M059J (cell line): Measurements from ENCODE around the gene PTPRN2. TPM values are rescaled to one million over a fixed set of nuclear protein-coding genes. Genes with fewer than 3 reads are reported as not detected.

Source experiments
- DNase-seq: peaks from one replicate; pipeline ENCODE4 v3.0.0-alpha.2; 2012; ENCODE audit warnings: low read depth
- total RNA-seq: library from RNA; depleted of rRNA; stranded (reverse); fragments of >200 nt; shearing (Covaris generic); gene quantifications from 2 replicates; pipeline ENCODE4 v1.2.3, GENCODE V29; 2014

The PTPRN2 gene
- total RNA-seq, 1 experiment from 2014 or later, result 2.3 TPM

DNA sequence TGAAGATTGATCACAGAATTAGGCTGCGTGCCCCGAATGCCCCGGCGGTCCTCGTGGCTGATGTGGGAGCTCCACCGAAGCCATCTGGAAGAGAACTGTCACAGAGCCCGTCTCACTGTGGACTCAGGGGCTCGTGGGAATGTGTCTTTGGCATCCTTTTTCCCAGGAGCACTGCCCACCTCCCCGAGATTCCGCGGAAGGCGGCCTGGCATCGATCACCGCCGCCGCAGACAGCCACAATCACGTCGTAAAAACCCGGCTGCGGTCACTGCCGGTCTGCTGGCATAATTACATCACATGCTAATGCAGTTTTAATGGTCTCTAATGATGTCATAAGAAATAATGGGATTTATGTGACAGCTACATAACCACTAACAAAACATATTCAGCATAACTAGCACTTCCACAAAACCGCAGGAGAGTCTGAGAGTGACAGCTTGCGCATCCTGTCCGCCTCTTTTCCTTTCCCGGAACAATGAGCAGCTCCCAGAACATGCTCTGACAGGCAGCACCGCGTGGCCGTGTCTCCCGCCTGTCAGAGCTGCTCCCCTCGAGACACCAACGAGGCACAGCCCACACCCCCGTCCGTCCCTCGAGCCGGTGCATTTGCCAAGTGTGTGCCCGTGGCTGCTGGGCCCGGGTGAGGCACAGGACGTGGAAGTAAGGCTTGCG is 490.0 kb downstream of the PTPRN2 start:
- DNase-seq, result no peak

GRCh38 chr7:158097106-158097452 is 490.5 kb downstream of the PTPRN2 start:
- DNase-seq, result no peak

- no peak for DNase-seq
These were observed 491.0 kb downstream of the PTPRN2 start for GRCh38 chr7:158096582-158096981.

GRCh38 chr7:158094671-158095226 is 492.9 kb downstream of the PTPRN2 start:
- no peak for DNase-seq

GRCh38 chr7:158094046-158094445 is 493.6 kb downstream of the PTPRN2 start:
- DNase-seq, result no peak

DNA sequence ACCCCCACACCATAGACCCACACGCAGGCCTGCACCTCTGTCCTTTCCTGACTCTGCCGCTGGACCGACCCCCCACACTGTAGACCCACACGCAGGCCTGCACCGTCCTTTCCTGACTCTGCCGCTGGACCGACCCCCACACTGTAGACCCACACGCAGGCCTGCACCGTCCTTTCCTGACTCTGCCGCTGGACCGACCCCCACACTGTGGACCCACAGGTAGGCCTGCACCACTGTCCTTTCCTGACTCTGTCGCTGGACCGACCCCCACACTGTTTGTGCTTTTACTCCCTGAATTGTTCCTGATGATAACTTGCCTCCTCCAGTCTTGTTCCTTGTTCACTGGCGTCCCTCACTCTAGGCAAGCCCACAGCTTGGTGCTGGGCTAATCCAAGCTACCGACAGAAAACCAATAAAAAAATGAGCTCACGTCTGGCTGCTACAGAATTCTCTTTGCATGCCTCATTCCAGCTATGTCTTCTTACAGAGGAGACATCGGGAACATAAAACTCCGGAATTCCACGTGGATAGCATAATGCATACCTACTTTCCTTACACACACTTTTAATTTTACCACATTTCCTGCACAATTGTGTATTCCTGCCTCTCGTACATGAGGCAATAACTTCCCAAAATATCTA is 494.3 kb downstream of the PTPRN2 start:
- no peak for DNase-seq

DNA sequence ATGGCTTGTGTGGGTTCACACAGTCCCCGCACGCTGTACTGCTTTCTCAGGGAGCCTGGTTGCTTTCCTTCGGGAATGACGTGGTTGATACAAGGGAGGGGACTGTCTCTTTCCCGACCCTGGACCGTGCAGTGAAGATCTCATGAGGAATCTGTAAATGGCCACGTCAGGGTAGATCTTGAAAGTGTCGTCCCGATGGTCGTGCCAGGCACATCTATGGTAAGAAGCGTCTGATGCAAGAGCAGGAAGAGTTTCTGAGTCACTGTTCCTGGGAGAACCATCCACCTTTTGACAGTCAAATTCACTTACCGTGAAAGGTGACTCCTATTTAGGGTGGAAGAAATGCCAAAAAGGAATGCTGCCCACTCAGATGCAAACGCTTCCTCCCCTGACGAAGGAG is 500.4 kb downstream of the PTPRN2 start:
- DNase-seq, result no peak

GRCh38 chr7:158085741-158086695 is 501.6 kb downstream of the PTPRN2 start:
- DNase-seq, result no peak

DNA sequence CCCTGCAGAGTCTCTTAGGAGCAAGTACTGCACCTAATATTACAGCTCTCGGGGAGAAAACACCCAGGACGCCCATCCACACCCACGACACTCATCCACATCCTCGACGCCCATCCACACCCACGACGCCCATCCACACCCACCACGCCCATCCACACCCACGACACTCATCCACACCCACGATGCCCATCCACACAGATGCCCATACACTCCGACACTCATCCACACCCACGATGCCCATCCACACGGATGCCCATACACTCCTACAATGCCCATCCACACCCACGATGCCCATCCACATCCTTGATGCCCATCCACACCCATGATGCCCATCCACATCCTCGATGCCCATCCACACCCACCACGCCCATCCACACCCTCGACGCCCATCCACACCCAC is 503.1 kb downstream of the PTPRN2 start:
- DNase-seq, result no peak

DNA sequence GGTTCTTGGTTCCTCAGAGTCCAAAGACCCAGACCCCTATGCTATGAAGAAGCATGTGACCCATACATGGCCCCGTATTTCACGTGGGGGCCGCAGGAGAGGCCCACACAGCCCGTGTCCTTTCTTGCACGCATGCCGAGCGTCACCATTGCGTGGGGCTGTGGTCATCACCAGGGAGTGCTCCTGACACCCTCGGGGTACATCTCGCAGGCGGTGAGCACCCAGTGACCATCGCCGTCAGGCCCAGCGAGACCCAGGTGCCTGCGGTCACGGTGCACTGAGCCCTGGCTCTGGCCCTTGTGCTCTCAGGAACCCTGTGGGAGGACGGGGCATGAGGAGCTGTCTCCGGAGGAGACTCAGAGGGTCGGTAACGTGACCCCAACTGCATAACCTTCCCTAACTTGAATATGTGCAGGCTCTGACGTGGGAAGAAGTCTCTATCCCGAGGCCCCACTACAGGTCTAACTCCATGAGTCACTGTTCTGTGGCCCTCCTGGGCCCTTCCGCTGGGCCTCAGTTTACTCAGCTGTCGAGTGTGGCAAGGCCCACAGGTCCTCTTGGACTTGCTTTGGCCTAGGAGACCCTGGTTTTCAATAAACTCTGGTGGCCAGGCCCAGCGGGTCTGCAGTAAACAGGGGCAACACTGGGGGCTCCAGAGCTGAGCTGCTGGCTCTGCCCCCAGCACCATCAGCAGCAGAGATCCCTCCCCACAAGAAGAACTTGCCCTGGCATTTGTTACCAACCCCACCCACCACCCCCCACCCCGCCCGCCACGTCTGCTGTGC is 503.9 kb downstream of the PTPRN2 start:
- no peak for DNase-seq

DNA sequence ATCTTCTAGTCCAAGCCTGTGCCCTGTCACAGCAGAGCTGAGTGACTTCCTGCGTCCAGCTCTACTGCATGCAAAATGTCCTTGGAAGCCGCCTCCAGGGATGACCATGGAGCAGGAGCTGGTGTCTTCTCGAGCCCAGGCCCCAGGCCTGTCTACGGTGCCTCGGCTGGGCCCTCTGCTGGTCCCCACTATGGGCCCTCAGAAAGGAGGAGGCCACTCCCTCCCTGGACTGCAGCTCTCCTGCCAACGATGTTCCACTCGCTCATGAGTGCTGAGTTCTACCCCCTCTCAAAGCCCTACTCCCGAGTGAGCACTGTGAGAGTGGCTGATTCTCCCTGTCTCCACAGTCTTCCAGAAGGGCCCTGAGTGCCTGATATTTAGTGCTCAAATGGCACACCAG is 504.9 kb downstream of the PTPRN2 start:
- no peak for DNase-seq

DNA sequence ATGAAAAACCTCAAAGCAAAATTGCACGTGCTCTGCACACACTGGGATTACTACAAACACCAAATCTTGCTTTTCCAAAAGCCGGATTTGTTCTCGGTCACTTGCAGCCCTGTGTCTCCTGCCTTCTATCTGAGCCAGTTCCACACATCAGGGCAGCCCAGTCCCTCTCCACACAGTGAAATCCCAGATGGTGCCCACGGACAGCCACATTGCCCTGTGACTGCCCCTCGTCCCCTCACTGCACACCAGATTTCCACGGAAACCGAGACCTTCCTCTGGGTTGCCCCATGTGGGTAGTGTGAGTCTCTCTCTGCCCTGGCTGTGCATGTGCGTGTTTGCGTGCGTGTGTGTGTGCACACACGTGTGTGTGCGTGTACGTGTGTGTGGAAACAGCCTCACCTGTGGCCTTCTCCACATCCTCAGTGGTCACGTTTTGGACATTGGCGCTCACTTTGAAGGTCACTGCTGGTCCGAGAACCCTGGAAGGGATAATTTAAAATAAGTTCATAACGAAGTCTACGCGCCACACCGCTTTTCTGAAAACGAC is 506.7 kb downstream of the PTPRN2 start:
- no peak for DNase-seq

GRCh38 chr7:158077934-158078910 is 509.4 kb downstream of the PTPRN2 start:
- no peak for DNase-seq

- no peak for DNase-seq
These were observed 510.3 kb downstream of the PTPRN2 start for GRCh38 chr7:158077151-158077840.

DNA sequence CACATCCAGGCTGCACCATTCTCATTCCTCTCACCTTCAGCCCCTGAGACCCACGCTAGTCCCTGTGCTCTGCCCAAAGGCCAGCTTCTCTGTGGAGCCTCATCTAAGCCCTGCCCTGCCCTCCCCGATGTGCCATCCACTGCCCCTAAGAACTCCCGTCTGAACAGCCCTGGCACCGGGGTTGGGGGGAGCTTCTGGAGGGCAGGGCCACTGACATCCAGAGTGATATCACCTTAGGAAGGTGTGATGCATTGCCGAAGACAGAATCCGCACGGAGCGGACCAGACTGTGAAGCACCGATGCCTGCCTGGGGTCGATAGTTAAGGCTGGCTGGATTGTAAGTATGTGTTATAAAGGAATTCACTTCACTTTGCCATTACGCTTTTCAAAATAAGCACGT is 511.0 kb downstream of the PTPRN2 start:
- no peak for DNase-seq

GRCh38 chr7:158076215-158076614 is 511.4 kb downstream of the PTPRN2 start:
- DNase-seq, result no peak

- DNase-seq, result no peak
These were observed 512.0 kb downstream of the PTPRN2 start for GRCh38 chr7:158075633-158076001.

DNA sequence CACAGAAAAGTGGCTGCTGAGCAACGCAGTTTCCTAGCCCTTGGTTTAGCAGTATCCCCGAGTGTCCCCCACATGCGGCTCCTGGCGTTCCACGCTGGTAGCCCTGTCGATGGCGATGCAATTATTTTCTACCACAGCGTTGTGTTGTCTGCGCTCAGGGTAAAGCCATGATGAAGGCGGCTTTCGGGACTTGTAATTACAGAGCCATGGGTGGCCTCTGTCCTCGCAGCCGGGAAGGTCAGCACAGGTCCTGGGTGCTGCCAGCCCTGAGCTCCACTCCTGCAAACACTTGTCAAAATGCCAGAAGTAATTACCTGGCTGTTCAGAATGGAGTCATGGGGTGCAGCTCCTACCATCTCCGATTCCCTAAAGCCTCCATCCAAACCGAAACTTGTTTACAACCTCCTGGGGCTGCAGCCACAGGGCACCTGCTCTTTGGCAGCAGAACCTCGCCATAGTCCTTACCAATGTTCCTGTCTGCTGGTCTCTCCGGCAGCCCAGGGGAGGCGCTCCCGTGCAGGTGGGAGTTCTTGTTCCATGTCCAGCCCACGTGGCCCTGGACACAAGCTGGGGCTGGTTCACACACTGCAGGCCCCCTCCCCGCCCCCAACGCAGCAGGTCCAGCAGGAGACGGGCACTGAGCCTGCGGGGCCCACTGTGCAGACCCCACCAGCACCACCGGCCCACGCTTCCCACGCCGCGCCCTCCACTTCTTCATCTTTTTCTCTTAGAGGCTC is 512.6 kb downstream of the PTPRN2 start:
- no peak for DNase-seq
